Measurements from ENCODE around the gene MEGF8.

GRCh38 chr19:42288387-42288786 is 37.0 kb upstream of the MEGF8 start:
- TF ChIP-seq CTCF (IDR thresholded peaks at IDR 0.05), result no peak
- TF ChIP-seq EP300 (IDR thresholded peaks at IDR 0.05), result no peak

All from suprapubic skin (tissue), 3 donors.